ENCODE results near the gene RAD9A.

Gene RAD9A

DNA sequence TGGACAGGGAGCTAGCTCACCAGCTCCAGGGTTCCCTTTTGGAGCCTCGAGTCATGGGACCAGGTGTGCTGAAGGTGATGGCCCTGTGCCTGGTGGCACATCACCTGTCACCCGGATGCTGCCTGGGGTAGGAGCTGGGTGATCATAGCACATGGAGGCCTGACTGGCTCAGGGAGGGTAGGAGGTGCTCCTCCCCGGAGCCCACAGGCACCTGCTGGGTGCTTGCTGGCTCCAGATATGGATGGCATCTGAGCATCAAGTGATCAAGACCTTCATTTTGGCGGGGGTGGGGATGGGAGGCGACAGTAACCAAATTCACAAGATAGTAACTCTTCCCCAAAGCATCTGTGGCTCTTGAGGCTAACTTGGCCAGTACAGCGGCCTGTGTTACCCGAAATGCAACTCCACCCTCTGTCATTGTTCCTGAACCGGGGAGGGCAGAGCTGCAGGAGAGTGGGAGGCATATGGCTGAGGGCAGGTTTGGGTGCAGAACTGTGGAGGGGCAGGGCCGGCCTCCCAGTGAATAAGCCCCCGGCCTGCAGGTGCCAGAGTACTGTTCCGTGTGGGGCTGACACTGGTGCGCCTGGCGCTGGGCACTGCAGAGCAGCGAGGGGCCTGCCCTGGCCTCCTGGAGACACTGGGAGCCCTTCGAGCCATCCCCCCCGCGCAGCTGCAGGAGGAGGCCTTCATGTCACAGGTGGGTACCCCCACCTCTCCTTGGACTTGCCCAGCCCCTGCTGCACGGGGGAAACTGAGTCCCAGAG is 16.8 kb downstream of the RAD9A start:
- no peak for DNase-seq (ENCODE audit: low read depth in 3 of 3)

DNA sequence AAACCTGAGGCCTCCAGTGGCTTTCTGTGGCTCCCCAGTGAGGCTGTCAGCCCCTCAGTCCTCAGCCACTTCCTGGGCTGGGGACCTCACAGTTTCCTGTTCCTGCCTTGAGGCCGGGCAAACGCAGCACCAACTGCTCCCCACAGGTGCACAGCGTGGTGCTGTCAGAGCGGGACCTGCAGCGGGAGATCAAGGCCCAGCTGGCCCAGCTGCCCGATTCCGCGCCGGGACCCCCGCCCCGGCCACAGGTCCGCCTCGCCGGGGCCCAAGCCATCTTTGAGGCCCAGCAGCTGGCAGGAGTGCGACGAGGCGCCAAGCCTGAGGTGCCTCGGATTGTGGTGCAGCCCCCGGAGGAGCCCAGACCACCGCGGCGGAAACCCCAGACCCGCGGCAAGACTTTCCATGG is 17.5 kb downstream of the RAD9A start:
- DNase-seq (ENCODE audit: low read depth in 3 of 3) = peak in 1 of 3 experiments; percentile 70

DNA sequence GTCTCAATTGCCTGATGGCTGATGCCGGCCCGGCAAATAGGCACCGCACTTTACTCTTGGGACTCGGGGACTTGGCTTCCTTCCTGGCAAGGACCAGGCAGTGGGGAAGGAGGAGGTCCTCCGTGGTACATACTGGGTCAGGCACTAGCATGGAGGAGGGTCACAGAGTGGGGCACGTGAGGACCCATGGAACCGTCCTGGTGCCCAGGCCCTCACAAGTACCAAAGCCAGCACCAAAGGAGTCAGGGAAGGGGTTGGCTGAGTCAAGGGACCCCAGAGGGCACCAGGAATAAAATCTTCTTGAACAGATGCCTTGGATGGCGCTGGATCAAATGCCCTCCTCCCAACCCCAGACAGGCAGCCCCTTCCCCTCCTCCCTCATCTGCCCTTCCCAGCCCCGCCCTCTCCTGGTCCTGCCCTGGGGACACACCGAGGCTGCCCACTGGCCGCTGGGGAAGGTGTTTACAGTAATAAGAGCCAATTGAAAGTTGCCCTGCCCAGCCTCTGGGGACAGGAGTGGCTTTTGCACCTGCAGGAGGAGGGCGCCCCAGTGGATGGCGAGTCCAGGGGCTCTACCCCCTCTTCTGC is 18.1 kb downstream of the RAD9A start:
- DNase-seq (ENCODE audit: low read depth in 3 of 3) = no peak

DNA sequence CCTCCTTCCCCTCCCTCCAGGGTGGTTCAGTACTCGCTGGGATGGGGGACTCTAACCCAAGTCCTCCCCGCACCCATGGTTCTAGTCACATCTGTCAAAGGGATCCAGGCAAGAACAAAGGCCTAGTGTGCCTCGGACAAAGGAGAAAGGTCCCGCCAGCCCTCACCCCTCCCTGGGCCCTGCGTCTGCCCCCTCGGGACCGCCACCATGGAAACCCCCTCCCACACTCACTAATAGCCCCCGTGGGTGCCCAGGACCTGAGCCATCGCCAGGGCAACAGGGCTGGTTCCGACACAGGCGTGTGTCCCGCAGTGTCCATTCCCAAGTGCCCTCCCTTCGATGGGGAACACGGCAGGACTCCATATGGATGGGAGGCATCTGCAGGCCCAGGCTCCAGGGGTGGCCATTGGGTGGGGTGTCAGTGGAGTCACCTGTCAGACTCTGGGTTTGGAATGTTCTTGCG is 18.6 kb downstream of the RAD9A start:
- DNase-seq (ENCODE audit: low read depth in 3 of 3) = no peak

DNA sequence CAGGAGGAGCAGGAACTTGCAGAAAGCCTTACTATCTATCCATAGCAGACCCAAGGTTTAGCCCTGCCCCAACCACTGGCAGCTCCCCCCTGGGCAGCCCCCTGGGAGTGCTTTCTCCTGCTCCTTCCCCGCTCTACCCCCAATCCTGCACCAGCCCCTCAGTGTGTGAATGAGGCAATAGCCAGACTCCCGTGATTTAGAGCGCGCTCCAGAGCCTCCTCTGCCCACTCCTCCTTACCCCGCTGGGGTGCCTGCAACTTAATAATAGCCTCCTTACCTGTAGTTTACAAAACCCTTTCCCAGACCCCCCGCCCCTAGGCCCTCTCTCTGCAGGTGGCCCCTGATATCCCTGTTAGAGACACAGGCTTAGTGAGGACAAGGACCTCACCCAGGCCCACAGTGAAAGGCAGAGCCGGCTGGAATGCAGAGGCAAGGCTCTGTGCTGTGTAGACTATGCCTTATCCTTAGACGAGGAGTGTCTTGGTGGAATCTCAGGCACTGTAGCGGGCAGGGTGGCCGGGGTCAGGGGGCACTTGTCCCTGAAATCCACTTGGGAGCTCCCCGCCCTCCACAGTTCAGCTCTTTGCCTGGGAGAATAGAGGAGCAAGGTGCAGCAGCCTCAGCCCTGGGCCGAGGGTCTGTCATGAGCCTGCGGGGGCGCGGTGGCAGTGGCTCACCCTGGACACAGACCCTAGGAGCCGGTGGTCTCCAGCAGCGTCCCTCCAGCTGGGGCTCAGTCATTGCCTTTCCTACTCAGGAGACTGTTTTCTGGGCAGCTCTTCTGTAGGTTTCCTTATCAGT is 19.4 kb downstream of the RAD9A start:
- no peak for DNase-seq (ENCODE audit: low read depth in 3 of 3)

DNA sequence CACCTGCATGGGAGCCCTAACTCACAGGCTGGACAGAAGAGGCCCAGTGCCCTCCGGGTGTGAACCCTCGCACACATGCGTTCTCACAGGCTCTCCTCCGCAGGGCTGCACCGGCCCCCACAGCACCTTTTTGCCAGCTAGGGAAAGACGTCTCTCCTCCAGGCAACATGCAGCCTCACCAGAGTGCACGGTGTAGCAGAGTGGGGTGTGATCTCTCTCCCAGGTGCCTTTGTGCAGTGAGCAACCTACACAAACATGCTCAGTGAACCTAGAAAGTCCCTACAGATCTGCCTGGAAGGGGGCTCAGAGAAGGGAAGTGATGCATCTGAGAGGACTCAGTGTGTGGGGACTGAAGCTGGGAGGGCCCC is 20.0 kb downstream of the RAD9A start:
- no peak for DNase-seq (ENCODE audit: low read depth in 3 of 3)

DNA sequence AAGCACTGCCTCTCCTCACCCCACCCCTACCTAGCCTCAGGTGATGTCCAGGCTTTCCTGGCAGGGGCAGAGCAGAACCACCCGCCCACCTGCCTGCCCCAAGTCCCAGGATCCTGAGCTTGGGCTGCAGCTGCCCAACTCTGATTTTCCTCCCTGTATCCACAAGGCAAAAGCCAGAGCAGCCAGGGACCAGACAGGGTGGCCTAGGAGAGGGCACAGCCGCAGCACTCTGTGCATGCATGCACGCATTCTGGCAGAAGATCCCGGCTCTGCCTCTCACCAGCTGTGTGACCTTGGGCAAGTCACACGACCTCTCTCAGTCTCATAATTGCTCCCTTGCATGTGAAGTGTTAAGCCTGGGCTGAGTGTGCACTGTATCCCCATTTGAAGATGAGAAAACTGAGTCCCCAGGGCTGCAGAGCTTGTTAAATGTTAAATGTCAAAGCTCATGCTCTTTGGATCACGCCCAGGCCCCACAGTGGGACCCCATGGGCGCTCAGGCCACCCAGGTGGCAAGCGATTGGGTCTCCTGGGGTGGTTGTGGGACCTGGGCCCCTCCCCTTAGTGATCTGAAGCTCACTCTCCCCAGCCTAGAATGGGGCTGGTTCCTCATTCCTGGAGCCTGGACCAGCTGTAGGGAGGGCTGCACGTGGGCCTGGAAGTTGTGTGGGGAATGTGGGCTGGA is 20.9 kb downstream of the RAD9A start:
- DNase-seq (ENCODE audit: low read depth in 3 of 3) = no peak

DNA sequence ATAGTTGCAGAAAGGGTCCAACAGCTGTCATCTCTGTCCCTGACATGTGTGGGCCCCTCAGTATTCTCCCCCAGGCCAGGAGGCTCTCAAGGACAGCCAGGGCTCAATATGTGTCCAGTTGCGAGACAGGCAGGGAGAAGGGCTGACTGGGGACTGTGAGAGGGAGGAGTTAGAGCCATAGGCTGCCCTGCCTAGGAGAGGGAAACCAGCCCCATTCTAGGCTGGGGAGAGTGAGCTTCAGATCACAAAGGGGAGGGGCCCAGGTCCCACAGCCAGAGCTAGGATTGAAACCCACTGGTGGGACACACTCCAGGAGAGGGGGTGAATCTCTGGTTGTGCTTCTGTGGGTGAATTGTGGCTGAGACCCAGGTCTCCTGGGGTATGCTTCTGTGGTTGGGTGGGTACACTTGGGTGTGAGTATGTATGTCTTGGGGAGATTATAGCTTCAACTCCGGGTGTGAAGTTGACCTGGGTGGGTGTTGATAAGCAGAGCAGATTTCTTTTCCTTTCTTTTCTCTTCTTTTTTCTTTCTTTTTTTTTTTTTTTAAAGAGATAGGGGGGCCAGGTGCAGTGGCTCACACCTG is 21.6 kb downstream of the RAD9A start:
- DNase-seq (ENCODE audit: low read depth in 3 of 3) = no peak

DNA sequence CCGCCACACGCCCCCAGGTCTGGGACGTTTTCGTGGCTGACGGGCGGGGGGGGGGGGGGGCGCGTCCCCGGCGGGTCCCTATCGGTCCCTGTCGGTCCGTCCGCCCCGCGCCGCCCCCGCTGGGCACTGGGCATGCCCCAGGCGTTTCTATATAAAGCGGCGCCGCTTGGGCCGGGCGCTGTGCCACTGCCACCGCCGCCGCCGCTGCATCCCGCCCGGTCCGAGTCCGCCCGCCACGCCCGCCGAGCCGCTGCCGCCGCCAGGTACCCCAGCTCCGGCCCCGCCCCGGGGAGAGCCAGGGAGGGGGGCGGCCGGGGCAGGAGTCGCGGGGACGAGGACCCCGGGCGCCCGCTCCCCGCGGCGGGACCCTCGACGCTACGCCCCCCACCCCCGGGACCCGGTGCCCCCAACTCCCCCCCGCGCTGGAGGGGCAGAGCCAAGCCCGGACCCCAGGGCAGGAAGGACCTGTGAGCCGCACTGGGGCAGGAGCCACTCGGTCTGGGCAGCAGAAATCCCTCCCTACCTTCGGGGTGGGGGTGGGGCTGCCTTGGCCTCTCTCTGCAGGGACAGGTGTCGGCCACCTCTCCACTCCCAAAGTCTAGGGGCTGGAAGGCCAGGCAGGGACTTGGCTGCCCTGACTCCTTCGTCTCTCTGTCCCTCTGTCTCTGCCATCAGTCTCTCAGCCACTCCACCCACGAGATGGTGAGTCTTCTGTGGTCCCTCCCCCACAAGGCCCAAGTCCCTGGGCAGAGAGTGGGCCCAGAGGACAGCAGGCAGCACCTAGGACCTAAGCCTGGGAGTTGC is 23.9 kb downstream of the RAD9A start, which contains the start of gene CARNS1:
TSS of gene CARNS1 (plus strand) at position 178 of the 804 bp plus-strand sequence. CDS start at position 700, 522 bp downstream.
- no peak for DNase-seq (ENCODE audit: low read depth in 3 of 3)

DNA sequence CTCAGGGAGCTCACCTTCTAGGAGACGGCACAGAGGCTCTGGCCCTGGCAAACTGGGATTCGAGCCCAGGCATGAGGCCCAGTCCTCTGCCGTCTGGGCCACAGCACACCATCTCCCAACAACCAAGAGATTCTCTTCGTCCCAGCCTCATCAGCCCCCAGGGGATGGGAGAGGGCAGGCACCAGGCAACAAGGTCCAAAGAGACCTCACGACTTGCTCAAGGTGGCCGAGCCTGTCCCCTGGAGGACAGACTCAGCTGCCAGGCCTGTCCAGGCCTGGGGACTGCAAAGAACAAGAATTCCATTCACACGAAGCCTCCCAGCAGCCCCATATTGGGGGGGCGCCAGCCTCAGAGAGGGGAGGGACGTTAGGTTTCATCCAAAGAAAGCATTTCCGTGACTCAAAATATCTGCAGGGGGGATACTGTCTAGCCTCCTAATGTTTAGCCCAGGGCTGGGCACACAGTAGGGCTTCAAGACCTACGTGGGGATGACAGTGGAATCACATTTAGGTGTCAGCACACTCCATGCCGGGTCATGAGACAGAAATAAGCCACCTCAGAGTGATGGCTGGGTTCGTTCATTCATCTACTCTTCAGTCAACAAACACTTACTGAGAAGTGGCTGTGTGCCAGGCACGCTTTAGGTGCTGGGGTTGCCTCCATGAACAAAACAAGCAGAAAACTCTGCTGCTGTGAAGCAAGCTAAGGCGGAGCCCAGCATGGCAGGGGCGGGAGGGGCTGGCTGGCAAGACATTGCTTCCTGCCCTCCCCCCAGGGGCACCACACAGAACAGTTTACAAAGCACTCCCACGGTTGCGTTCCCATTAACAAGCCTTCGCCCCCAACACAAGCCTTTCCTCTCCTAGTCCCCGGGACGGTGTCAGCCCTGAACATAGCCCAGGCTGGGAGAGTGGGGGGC is 24.9 kb downstream of the RAD9A start:
- no peak for DNase-seq (ENCODE audit: low read depth in 3 of 3)

DNA sequence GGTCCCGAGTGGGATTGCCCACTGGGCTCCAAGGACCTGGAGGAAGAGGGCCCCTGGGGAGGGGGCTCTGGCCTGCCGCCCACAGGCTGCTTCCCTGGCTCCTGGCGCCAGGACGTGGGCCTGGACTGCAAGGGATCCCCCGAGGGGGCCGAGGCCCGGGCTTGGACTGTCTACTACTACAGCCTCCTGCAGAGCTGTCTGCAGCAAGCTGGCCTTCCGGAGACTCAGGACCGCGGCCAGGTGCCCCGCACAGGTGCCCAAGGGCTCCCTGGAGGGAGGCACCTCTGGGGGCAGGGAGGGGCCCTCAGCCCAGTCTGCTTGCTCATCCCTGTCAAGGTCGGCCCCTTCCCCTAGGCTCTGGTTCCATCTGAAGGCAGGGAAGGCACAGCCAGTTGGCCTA is 25.6 kb downstream of the RAD9A start:
- no peak for DNase-seq (ENCODE audit: low read depth in 3 of 3)

DNA sequence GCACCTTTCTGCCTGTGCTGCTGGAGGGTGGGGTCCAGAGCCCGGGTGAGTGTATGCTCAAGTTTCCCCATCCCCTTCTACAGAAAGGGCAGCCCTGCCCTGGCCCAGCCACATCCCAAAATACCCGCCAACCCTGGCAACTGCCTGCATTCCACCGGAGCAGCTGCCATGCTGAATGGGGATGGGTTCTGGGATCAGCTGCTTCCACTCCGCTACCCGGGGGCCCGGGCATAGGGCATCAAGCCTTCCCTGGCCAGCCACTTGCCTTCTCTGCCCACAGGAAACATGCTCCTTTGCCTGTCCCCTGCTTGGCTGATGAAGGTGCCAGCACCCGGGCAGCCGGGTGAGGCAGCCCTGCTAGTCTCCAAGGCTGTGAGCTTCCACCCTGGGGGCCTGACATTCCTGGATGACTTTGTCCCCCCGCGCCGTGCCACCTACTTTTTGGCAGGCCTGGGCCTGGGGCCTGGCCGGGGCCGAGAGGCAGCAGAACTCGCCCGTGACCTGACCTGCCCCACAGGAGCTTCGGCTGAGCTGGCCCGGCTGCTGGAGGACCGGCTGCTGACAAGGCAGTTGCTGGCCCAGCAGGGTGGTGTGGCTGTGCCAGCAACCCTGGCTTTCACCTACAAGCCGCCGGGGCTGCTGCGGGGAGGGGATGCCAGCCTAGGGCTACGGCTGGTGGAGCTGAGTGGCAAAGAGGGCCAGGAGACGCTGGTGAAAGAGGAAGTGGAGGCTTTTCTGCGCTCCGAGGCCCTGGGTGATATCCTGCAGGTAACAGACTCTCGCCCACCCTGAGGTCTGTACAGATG is 26.9 kb downstream of the RAD9A start:
- DNase-seq (ENCODE audit: low read depth in 3 of 3) = no peak

DNA sequence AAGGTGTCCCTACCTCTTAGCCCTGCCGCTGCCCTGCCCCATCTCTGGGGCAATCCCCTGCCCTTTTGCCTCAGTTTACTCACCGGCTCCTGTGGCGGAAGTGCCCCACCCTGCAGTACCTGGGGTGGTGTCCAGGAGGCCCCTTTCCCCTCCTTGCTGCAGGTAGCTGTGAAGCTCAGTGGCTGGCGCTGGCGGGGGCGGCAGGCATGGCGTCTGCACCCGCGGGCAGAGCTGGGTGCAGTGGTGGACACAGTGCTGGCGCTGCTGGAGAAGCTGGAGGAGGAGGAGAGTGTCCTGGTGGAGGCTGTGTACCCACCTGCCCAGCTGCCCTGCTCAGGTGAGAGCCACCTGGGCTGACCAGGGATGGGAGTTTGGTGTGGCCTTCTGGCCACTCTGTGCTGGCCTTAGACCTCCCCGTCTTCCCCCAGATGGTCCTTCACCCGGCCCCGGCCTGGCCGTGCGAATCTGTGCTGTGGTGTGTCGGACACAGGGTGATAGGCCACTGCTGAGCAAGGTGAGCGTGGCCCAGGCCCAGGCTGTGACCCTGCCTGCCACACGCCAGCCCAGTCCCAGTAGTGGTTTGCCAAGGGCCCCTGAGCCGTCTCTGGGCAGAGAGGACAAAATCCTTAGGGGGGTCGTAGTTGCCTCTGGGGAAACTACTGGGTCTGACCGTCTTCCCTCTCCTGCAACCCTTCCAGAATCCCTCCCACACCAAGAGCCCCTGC is 27.7 kb downstream of the RAD9A start:
- no peak for DNase-seq (ENCODE audit: low read depth in 3 of 3)

DNA sequence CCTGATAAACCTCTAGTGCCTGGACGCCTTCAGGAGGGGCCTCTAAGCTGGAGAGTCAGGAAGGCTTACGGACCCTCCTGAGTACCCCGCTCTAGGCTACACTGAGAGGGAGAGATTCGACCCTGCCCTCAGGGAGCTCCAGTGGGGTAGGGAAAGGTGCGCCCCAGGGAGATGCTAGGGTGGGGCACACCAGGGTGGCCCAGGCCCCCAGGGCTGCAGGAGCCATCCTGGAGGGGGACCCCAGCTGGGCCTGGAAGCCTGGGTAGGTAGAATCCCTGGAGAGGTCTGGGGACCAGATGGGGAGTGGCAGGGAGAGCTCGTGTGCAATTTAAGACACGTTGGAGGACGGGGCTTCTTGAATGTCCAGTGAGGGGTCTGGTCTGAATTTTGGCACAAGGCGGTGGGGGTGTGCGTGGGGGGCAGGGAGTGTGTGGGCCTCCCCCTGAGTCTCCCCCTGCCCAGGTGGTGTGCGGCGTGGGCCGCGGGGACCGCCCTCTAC is 28.4 kb downstream of the RAD9A start:
- no peak for DNase-seq (ENCODE audit: low read depth in 3 of 3)

DNA sequence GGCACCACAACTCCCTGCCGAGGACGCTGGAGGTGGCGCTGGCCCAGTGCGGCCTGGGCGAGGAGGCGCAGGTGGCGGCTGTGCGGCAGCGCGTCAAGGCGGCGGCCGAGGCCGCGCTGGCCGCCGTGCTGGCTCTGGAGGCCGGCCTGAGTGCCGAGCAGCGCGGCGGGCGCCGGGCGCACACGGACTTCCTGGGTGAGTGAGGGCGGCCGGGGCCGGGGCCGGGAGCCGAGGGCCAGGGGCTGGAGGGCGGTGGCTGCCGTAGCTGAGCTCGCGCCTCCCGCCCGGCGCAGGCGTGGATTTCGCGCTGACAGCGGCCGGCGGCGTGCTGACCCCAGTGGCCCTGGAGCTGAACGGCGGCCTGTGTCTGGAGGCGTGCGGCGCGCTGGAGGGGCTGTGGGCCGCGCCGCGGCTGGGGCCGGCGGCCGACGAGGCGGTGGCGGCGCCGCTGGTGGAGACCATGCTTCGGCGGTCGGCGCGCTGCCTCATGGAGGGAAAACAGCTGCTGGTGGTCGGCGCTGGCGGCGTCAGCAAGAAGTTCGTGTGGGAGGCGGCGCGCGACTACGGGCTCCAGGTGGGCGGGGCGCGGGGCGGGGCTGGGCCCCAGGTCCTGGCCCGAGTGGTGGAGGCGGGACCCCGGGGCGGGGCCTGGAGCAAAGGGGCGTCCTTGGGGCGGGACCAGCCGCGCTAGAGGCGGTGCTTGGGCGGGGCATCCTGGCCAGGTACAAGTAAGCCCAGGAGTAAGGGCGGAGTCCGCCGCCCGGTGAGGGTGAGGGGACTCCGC is 29.1 kb downstream of the RAD9A start:
- DNase-seq (ENCODE audit: low read depth in 3 of 3) = peak; percentile 96 to 99 (median 98)

DNA sequence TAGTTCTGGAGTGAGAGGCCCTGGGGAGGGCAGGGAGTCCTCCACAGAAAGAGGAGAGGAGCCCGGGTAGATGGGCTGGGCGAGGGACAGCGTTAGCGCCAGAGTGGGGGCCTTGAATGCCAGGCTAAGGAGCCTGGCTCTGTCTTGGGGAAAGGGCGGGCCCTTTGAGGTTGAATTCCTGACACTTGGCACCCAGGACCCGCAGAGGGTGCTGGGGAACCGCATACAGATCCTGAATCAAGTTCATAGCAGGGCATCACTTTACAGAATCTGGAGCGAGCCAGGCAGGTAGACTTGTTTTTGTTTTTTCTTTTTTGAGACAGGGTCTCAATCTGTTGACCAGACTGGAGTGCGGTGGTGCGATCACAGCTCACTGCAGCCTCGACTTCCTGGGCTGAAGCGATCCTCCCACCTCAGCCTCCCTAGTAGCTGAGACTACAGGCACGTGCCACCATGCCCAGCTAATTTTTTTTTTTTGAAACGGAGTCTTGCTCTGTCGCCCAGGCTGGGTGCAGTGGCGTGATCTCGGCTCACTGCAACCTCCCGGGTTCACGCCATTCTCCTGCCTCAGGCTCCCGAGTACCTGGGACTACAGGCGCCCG is 29.7 kb downstream of the RAD9A start:
- DNase-seq (ENCODE audit: low read depth in 3 of 3) = no peak

DNA sequence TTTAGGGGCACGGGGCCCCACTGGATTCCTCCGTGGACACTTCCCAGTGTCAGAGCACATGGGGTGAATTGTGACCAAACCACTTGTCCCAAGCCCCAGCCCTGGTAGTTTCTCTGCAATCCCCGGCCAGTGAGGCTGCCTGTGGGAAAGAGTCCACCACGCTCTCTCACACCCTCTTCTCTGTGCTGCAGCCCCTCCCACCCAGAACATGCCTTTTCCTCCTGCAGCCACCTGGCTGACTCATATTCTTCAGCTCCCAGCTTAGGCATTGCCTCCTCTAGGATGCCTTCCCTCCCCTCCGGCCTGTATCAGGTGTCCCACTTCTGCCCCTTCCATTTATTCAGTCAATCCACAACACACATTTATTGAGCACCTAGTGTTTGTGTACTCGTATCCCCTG is 31.1 kb downstream of the RAD9A start:
- no peak for DNase-seq (ENCODE audit: low read depth in 3 of 3)
